ENCODE data around the gene ADAMTSL1. TPM values are rescaled to one million over a fixed set of nuclear protein-coding genes. Genes with fewer than 3 reads are reported as not detected.
A peak's percentile ranks its signal among the peaks of the same experiment; 100 is the strongest.
"Not testable (repeated sequence)": the region's sequence is repeated elsewhere in the genome, so short reads cannot be mapped to it uniquely, and the experiment has no call there.

The ADAMTSL1 gene
- total RNA-seq, 2 experiments from 2014 or later: not detected

- POLR2A ChIA-PET: no interaction called here
- Mint-ChIP-seq H3K9me3 (peaks cover 7% of the 10 kb centered on the region), H3K4me3 (no peak overlapping the region), H3K27ac (no peak overlapping the region), H3K4me1 (no peaks in the 10 kb centered on the region), H3K36me3 (no peaks in the 10 kb centered on the region), H3K27me3 (peaks cover 11% of the 10 kb centered on the region)
- DNase-seq (no peak), ATAC-seq (ENCODE audit: low read depth) (no peak)
Observed at GRCh38 chr9:18866121-18866831, 392.3 kb downstream of the ADAMTSL1 start.

GRCh38 chr9:18869725-18870124 lies 395.8 kb downstream of the ADAMTSL1 start:
- peaks cover 3% of the 10 kb centered on the region for H3K4me1 Mint-ChIP-seq
- no peak overlapping the region for H3K27ac Mint-ChIP-seq
- peaks cover 15% of the 10 kb centered on the region for H3K9me3 Mint-ChIP-seq
- no peak for ATAC-seq (ENCODE audit: low read depth)
- peaks cover 2% of the 10 kb centered on the region for H3K36me3 Mint-ChIP-seq
- peaks cover 15% of the 10 kb centered on the region for H3K27me3 Mint-ChIP-seq
- DNase-seq: no peak
- no peak overlapping the region for H3K4me3 Mint-ChIP-seq
- POLR2A ChIA-PET: no interaction called here

GRCh38 chr9:18874069-18874468 lies 400.1 kb downstream of the ADAMTSL1 start:
- peaks cover 16% of the 10 kb centered on the region for H3K4me1 Mint-ChIP-seq
- peaks cover 11% of the 10 kb centered on the region for H3K36me3 Mint-ChIP-seq
- DNase-seq (no peak), ATAC-seq (ENCODE audit: low read depth) (no peak)
- no peak overlapping the region for H3K27ac Mint-ChIP-seq
- H3K27me3 Mint-ChIP-seq: peaks cover 13% of the 10 kb centered on the region
- H3K4me3 Mint-ChIP-seq: no peak overlapping the region
- POLR2A ChIA-PET: no interaction called here
- peaks cover 24% of the 10 kb centered on the region for H3K9me3 Mint-ChIP-seq

- DNase-seq; POLR2A ChIA-PET; ATAC-seq (ENCODE audit: low read depth): not testable (repeated sequence)
- Mint-ChIP-seq H3K4me3 (peak overlapping the region; percentile 59), H3K27me3 (peaks cover 11% of the 10 kb centered on the region), H3K36me3 (peaks cover 11% of the 10 kb centered on the region), H3K27ac (peak overlapping the region; percentile 58), H3K4me1 (peaks cover 16% of the 10 kb centered on the region), H3K9me3 (peaks cover 22% of the 10 kb centered on the region)
Observed at GRCh38 chr9:18874990-18875389, 401.0 kb downstream of the ADAMTSL1 start.

GRCh38 chr9:18877984-18878383 lies 404.0 kb downstream of the ADAMTSL1 start:
- Mint-ChIP-seq H3K9me3 (peaks cover 18% of the 10 kb centered on the region), H3K4me3 (no peak overlapping the region), H3K27me3 (peaks cover 15% of the 10 kb centered on the region), H3K4me1 (peaks cover 16% of the 10 kb centered on the region), H3K27ac (no peak overlapping the region), H3K36me3 (peaks cover 11% of the 10 kb centered on the region)
- POLR2A ChIA-PET: no interaction called here
- DNase-seq: no peak
- no peak for ATAC-seq (ENCODE audit: low read depth)

GRCh38 chr9:18881758-18882157 lies 407.8 kb downstream of the ADAMTSL1 start:
- POLR2A ChIA-PET: no interaction called here
- Mint-ChIP-seq H3K9me3 (peaks cover 8% of the 10 kb centered on the region), H3K4me1 (no peaks in the 10 kb centered on the region), H3K27ac (no peak overlapping the region), H3K27me3 (peaks cover 15% of the 10 kb centered on the region), H3K36me3 (no peaks in the 10 kb centered on the region), H3K4me3 (no peak overlapping the region)
- ATAC-seq (ENCODE audit: low read depth) (no peak), DNase-seq (no peak)

- DNase-seq: no peak
- H3K27me3 Mint-ChIP-seq: peaks cover 1% of the 10 kb centered on the region
- H3K4me3 Mint-ChIP-seq: no peak overlapping the region
- POLR2A ChIA-PET: no interaction called here
- no peak overlapping the region for H3K27ac Mint-ChIP-seq
- H3K4me1 Mint-ChIP-seq: no peaks in the 10 kb centered on the region
- no peak for ATAC-seq (ENCODE audit: low read depth)
- no peaks in the 10 kb centered on the region for H3K36me3 Mint-ChIP-seq
- H3K9me3 Mint-ChIP-seq: peaks cover 4% of the 10 kb centered on the region
Observed at GRCh38 chr9:18887546-18887945, 413.6 kb downstream of the ADAMTSL1 start.

- ATAC-seq (ENCODE audit: low read depth): no peak
- Mint-ChIP-seq H3K27me3 (peaks cover 1% of the 10 kb centered on the region), H3K4me1 (no peaks in the 10 kb centered on the region), H3K36me3 (no peaks in the 10 kb centered on the region), H3K9me3 (peaks cover 3% of the 10 kb centered on the region), H3K4me3 (no peak overlapping the region), H3K27ac (no peak overlapping the region)
- POLR2A ChIA-PET: no interaction called here
- no peak for DNase-seq
Observed at GRCh38 chr9:18888290-18888689, 414.3 kb downstream of the ADAMTSL1 start.

GRCh38 chr9:18889550-18889949 lies 415.6 kb downstream of the ADAMTSL1 start:
- H3K27ac Mint-ChIP-seq: peak overlapping the region; percentile 48
- ATAC-seq (ENCODE audit: low read depth) (no peak), DNase-seq (no peak)
- no peak overlapping the region for H3K4me3 Mint-ChIP-seq
- H3K27me3 Mint-ChIP-seq: peaks cover 1% of the 10 kb centered on the region
- no peaks in the 10 kb centered on the region for H3K4me1 Mint-ChIP-seq
- POLR2A ChIA-PET: no interaction called here
- peaks cover 2% of the 10 kb centered on the region for H3K36me3 Mint-ChIP-seq
- peaks cover 5% of the 10 kb centered on the region for H3K9me3 Mint-ChIP-seq

- Mint-ChIP-seq H3K9me3 (peaks cover 6% of the 10 kb centered on the region), H3K4me1 (no peaks in the 10 kb centered on the region), H3K36me3 (peaks cover 4% of the 10 kb centered on the region), H3K27ac (no peak overlapping the region), H3K27me3 (peaks cover under 1% of the 10 kb centered on the region), H3K4me3 (no peak overlapping the region)
- ATAC-seq (ENCODE audit: low read depth) (no peak), DNase-seq (no peak)
- POLR2A ChIA-PET: no interaction called here
Observed at GRCh38 chr9:18890372-18890771, 416.4 kb downstream of the ADAMTSL1 start.

- H3K27ac Mint-ChIP-seq: no peak overlapping the region
- H3K4me1 Mint-ChIP-seq: peaks cover 3% of the 10 kb centered on the region
- ATAC-seq (ENCODE audit: low read depth): no peak
- no peak for DNase-seq
- H3K27me3 Mint-ChIP-seq: no peaks in the 10 kb centered on the region
- H3K36me3 Mint-ChIP-seq: peaks cover 11% of the 10 kb centered on the region
- peaks cover 14% of the 10 kb centered on the region for H3K9me3 Mint-ChIP-seq
- POLR2A ChIA-PET: no interaction called here
- no peak overlapping the region for H3K4me3 Mint-ChIP-seq
Observed at GRCh38 chr9:18891946-18892670, 418.2 kb downstream of the ADAMTSL1 start.

GRCh38 chr9:18893046-18893445 lies 419.1 kb downstream of the ADAMTSL1 start:
- POLR2A ChIA-PET: no interaction called here
- H3K9me3 Mint-ChIP-seq: peaks cover 14% of the 10 kb centered on the region

GRCh38 chr9:18893491-18893890 lies 419.5 kb downstream of the ADAMTSL1 start:
- H3K27ac Mint-ChIP-seq: no peak overlapping the region
- ATAC-seq (ENCODE audit: low read depth): no peak
- peaks cover 13% of the 10 kb centered on the region for H3K36me3 Mint-ChIP-seq
- no peak overlapping the region for H3K4me3 Mint-ChIP-seq
- peaks cover 3% of the 10 kb centered on the region for H3K27me3 Mint-ChIP-seq
- H3K9me3 Mint-ChIP-seq: peaks cover 18% of the 10 kb centered on the region
- no peak for DNase-seq
- POLR2A ChIA-PET: no interaction called here
- peaks cover 3% of the 10 kb centered on the region for H3K4me1 Mint-ChIP-seq

More at GRCh38 chr9:18893046-18893445, 419.1 kb downstream of the ADAMTSL1 start:
- ATAC-seq (ENCODE audit: low read depth) (no peak), DNase-seq (no peak)
- H3K4me3 Mint-ChIP-seq: no peak overlapping the region
- H3K27me3 Mint-ChIP-seq: peaks cover 1% of the 10 kb centered on the region
- no peak overlapping the region for H3K27ac Mint-ChIP-seq
- H3K36me3 Mint-ChIP-seq: peaks cover 11% of the 10 kb centered on the region
- H3K4me1 Mint-ChIP-seq: peaks cover 3% of the 10 kb centered on the region

- H3K27ac Mint-ChIP-seq: no peak overlapping the region
- DNase-seq: no peak
- peaks cover 12% of the 10 kb centered on the region for H3K27me3 Mint-ChIP-seq
- ATAC-seq (ENCODE audit: low read depth): no peak
- no peak overlapping the region for H3K4me3 Mint-ChIP-seq
- POLR2A ChIA-PET: no interaction called here
- peaks cover 3% of the 10 kb centered on the region for H3K4me1 Mint-ChIP-seq
- peaks cover 15% of the 10 kb centered on the region for H3K36me3 Mint-ChIP-seq
- H3K9me3 Mint-ChIP-seq: peaks cover 30% of the 10 kb centered on the region
Observed at GRCh38 chr9:18896004-18896403, 422.1 kb downstream of the ADAMTSL1 start.

Data from activated naive CD8-positive, alpha-beta T cell treated with anti-CD3 and anti-CD28 coated beads, Interleukin-2, amount 10 ng/mL, durations not matched to agents 7 days and 5 days (primary cell).